H1 (cell line): ENCODE measurements around the gene ST3GAL2. TPM values are rescaled to one million over a fixed set of nuclear protein-coding genes. Genes with fewer than 3 reads are reported as not detected.
A peak's percentile ranks its signal among the peaks of the same experiment; 100 is the strongest.

ENCODE experiments used
- CTCF ChIA-PET: fragments of 300-600 bp; sonication (Branson Sonifier 250); formaldehyde crosslinking; loops from one replicate; lab custom pipeline; 2021; ENCODE audit not compliant: partially characterized antibody; lab: Charles Lee
- POLR2A ChIA-PET: fragments of 300-600 bp; sonication (Branson Sonifier 250); formaldehyde crosslinking; loops from one replicate; lab custom pipeline; 2021; ENCODE audit warnings: inconsistent platforms; ENCODE audit not compliant: partially characterized antibody; lab: Charles Lee
- DNase-seq, 2 experiments: peaks; one replicate each; pipeline versions ENCODE4 v3.0.0 to v3.0.0-alpha.2; 2010 to 2022; ENCODE audit warnings: low spot score in 2 of 2, low read depth in 1 of 2, mixed read lengths in 1 of 2
- FAIRE-seq: peaks from 2 replicates; lab custom pipeline; 2011; peaks lifted over from hg19 to GRCh38; lab: Jason Lieb, UNC
- H2AFZ ChIP-seq: 2 replicates; pipeline ENCODE4 v1.8.1; 2012; ENCODE audit warnings: low read length, inconsistent platforms
- H2AK5ac ChIP-seq: 2 replicates; pipeline ENCODE4 v1.6.1; 2013; ENCODE audit warnings: low read depth, low read length
- H2BK120ac ChIP-seq: replicated peaks from 2 replicates; pipeline ENCODE3; 2013; ENCODE audit warnings: low read depth, low read length, inconsistent platforms
- H2BK12ac ChIP-seq: 2 replicates; pipeline ENCODE4 v1.6.1; 2013; ENCODE audit warnings: low read depth, low read length
- H2BK15ac ChIP-seq: 2 replicates; pipeline ENCODE4 v1.6.1; 2013; ENCODE audit warnings: low read length
- H2BK20ac ChIP-seq: 2 replicates; pipeline ENCODE4 v1.6.1; 2013; ENCODE audit warnings: low read length
- H2BK5ac ChIP-seq: 2 replicates; pipeline ENCODE4 v1.6.1; 2013; ENCODE audit warnings: low read depth, low read length
- H3K14ac ChIP-seq: 2 replicates; pipeline ENCODE4 v1.6.1; 2013; ENCODE audit warnings: inconsistent platforms; ENCODE audit not compliant: insufficient read length
- H3K18ac ChIP-seq: 2 replicates; pipeline ENCODE4 v1.6.1; 2013; ENCODE audit warnings: low read length; ENCODE audit errors: extremely low read depth
- H3K23ac ChIP-seq: 2 replicates; pipeline ENCODE4 v1.6.1; 2013; ENCODE audit warnings: inconsistent platforms; ENCODE audit not compliant: insufficient read length
- H3K23me2 ChIP-seq: 2 replicates; pipeline ENCODE4 v1.6.1; 2013; ENCODE audit warnings: low read depth, low read length
- H3K27ac ChIP-seq: 2 replicates; pipeline ENCODE4 v1.6.1; 2011; ENCODE audit warnings: low read depth, low read length, inconsistent platforms
- H3K27me3 ChIP-seq, 4 experiments: replicated peaks in 1 of 4; 1 replicate in 1 of 4; 2 replicates in 3 of 4; pipeline versions ENCODE4 v1.6.1 to v1.8.1; 2011 to 2013; ENCODE audit warnings: low read length in 3 of 4, mild to moderate bottlenecking in 3 of 4, inconsistent platforms in 2 of 4, mixed read lengths in 2 of 4, moderate library complexity in 1 of 4; ENCODE audit not compliant: control insufficient read depth in 3 of 4, insufficient read depth in 3 of 4; ENCODE audit errors: extremely low read depth in 1 of 4
- H3K36me3 ChIP-seq, 4 experiments: 2 replicates each; pipeline versions ENCODE4 v1.6.1 to v1.8.1; 2011 to 2013; ENCODE audit warnings: mild to moderate bottlenecking in 4 of 4, low read length in 3 of 4, moderate library complexity in 2 of 4, control low read depth in 1 of 4, inconsistent platforms in 1 of 4; ENCODE audit not compliant: insufficient read depth in 4 of 4, control insufficient read depth in 2 of 4
- H3K4ac ChIP-seq: replicated peaks from 2 replicates; pipeline ENCODE3; 2013; ENCODE audit warnings: low read length, low read depth, mixed read lengths, inconsistent platforms; ENCODE audit not compliant: insufficient read length
- H3K4me1 ChIP-seq, 4 experiments: replicated peaks in 1 of 4; 1 replicate in 1 of 4; 2 replicates in 3 of 4; pipeline versions ENCODE4 v1.6.1 to v1.8.1; 2011 to 2013; ENCODE audit warnings: low read length in 3 of 4, inconsistent platforms in 2 of 4, mixed read lengths in 1 of 4; ENCODE audit not compliant: insufficient read depth in 4 of 4, control insufficient read depth in 3 of 4
- H3K4me2 ChIP-seq, 2 experiments: 2 replicates each; pipeline versions ENCODE4 v1.6.1 to v1.8.1; 2011 to 2013; ENCODE audit warnings: low read depth in 2 of 2, low read length in 2 of 2, control low read depth in 1 of 2, inconsistent platforms in 1 of 2, mild to moderate bottlenecking in 1 of 2; ENCODE audit not compliant: insufficient read depth in 1 of 2
- H3K4me3 ChIP-seq, 4 experiments: fragments of 200-600, 300-600 bp in 1 of 4; sonication (generic), shearing (Covaris generic), sonication (Bioruptor Twin) in 1 of 4; 2 replicates each; pipeline versions ENCODE4 v1.5.1 to v1.8.1; 2011 to 2016; ENCODE audit warnings: low read length in 4 of 4, low read depth in 3 of 4, control low read depth in 2 of 4, inconsistent platforms in 2 of 4, mild to moderate bottlenecking in 2 of 4, mixed read lengths in 1 of 4, moderate library complexity in 1 of 4; ENCODE audit not compliant: insufficient read depth in 2 of 4; ENCODE audit errors: extremely low read depth in 1 of 4
- H3K56ac ChIP-seq: replicated peaks from 2 replicates; pipeline ENCODE3; 2013; ENCODE audit warnings: low read depth, mild to moderate bottlenecking, mixed read lengths, low read length, inconsistent platforms; ENCODE audit not compliant: insufficient read length
- H3K79me1 ChIP-seq: 2 replicates; pipeline ENCODE4 v1.6.1; 2013; ENCODE audit warnings: low read depth, low read length, control low read depth
- H3K79me2 ChIP-seq, 2 experiments: 2 replicates each; pipeline versions ENCODE4 v1.6.1 to v1.8.1; 2012 to 2013; ENCODE audit warnings: low read length in 2 of 2, mild to moderate bottlenecking in 2 of 2, inconsistent platforms in 1 of 2; ENCODE audit not compliant: insufficient read depth in 2 of 2, control insufficient read depth in 1 of 2
- H3K9ac ChIP-seq, 4 experiments: replicated peaks in 1 of 4; 1 replicate in 1 of 4; 2 replicates in 3 of 4; pipeline versions ENCODE4 v1.6.1 to v1.8.1; 2011 to 2013; ENCODE audit warnings: low read depth in 3 of 4, low read length in 3 of 4, control low read depth in 2 of 4, mild to moderate bottlenecking in 2 of 4, moderate library complexity in 2 of 4, inconsistent platforms in 1 of 4; ENCODE audit errors: extremely low read depth in 1 of 4
- H3K9me3 ChIP-seq, 2 experiments: 2 replicates each; pipeline versions ENCODE4 v1.6.1 to v1.8.1; 2012 to 2013; ENCODE audit warnings: mild to moderate bottlenecking in 2 of 2, moderate library complexity in 2 of 2, control low read depth in 1 of 2, inconsistent platforms in 1 of 2, low read depth in 1 of 2, low read length in 1 of 2, mixed read lengths in 1 of 2; ENCODE audit not compliant: insufficient read depth in 2 of 2
- H4K20me1 ChIP-seq, 2 experiments: replicated peaks in 1 of 2; 2 replicates each; pipeline versions ENCODE3 to v1.8.1; 2011 to 2013; ENCODE audit warnings: inconsistent platforms in 2 of 2, low read length in 2 of 2, mild to moderate bottlenecking in 1 of 2; ENCODE audit not compliant: insufficient read depth in 2 of 2, control insufficient read depth in 1 of 2
- H4K5ac ChIP-seq: 2 replicates; pipeline ENCODE4 v1.6.1; 2013; ENCODE audit warnings: low read length, low read depth, mixed read lengths, inconsistent platforms; ENCODE audit not compliant: insufficient read length
- H4K8ac ChIP-seq: 2 replicates; pipeline ENCODE4 v1.8.0; 2013; ENCODE audit warnings: mild to moderate bottlenecking, moderate library complexity, low read length, inconsistent platforms; ENCODE audit not compliant: insufficient read depth; ENCODE audit errors: extremely low read depth
- H4K91ac ChIP-seq: replicated peaks from 2 replicates; pipeline ENCODE3; 2013; ENCODE audit warnings: low read length, mixed read lengths, inconsistent platforms; ENCODE audit not compliant: insufficient read length
- KDM1A ChIP-seq: fragments of 200-600, 300-600 bp; sonication (generic); IDR thresholded peaks from 2 replicates; pipeline ENCODE4 v1.7.1; 2016; ENCODE audit warnings: mild to moderate bottlenecking, low read length, borderline replicate concordance
- WGBS, 2 experiments: shearing (Covaris generic) in 1 of 2; methylation state at CpG; one replicate each; pipeline versions ENCODE4 v1.1.6 to v1.1.7; 2013 to 2015; ENCODE audit warnings: low lambda C conversion rate in 2 of 2, mixed read lengths in 2 of 2, inconsistent platforms in 1 of 2, low coverage in 1 of 2, missing lambda C conversion rate in 1 of 2; ENCODE audit not compliant: insufficient replicate concordance in 2 of 2, insufficient coverage in 1 of 2, insufficient read length in 1 of 2; ENCODE audit errors: extremely low coverage in 1 of 2, missing lambda C conversion rate in 1 of 2; 5-methylcytosine and 5-hydroxymethylcytosine counted together
- polyA plus RNA-seq, 7 experiments: library from polyadenylated mRNA; depleted of rRNA in 3 of 7; stranded (reverse) in 5 of 7; unstranded in 2 of 7; fragments of >200 nt in 5 of 7; fragments of 200-250 nt in 2 of 7; gene quantifications; 1 replicate in 5 of 7; 2 replicates in 1 of 7; 4 replicates in 1 of 7; pipeline versions ENCODE4 v1.2.1 to v1.2.3, GENCODE V29; 2011 to 2013; ENCODE audit warnings: missing spikeins in 2 of 7, mixed read lengths in 2 of 7
- total RNA-seq: library from RNA; stranded (reverse); fragmentation: NEBNext Ultra II Directional; extraction: Animal tissue kit (Norgen Biotek cat#: 25700); gene quantifications from 2 replicates; pipeline ENCODE4 v1.2.1, GENCODE V29; 2021
- TF ChIP-seq, protein P1 (sequence below): IDR thresholded peaks from 2 replicates; pipeline ENCODE4 v1.6.1; 2012; ENCODE audit warnings: inconsistent platforms

The ST3GAL2 gene
- total and polyA plus RNA-seq, 2 of the 8 experiments (the other 6 are each of a cell fraction or from before 2014, with no cell fraction given), result 14.4 to 39.7 TPM

DNA sequence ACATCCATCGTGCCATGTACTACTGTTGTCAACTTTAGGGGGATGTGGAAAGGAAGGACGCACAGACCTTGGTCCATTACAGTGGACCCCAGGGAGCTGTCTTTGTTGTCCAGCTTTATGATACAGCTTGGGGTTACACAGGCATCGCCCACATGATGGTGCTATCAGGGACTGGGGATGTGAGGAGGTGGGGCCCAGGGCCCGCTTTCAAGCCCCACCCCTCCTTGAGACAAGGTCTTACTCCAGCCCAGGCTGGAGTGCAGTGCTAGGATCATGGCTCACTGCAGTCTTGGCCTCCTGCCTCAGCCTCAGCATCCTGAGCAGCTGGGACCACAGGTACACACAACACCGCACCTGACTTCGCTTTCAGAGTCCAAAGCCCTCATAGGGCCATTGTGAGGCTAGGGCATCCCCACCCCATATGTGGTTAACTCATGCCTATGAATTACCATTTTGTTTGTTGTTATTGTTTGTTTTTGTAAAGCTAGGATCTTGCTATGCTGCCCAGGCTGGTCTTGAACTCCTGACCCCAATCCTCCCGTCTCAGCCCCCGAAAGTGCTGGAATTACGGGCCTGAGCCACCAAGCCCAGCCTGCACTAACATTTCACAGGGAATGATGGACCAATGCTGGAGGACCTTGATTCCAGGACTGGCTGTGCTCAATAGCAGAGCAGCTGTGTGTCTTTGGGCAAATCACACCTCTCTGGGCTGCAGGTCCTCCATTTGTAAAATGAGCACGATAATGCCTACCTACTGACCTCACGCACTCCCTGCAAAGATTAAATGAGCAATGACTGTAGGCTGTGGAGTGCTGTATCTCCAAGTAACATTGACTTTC, 17.2 kb downstream of the ST3GAL2 start:
- 94% methylated on average over 11 of the region's 11 CpGs; no CpG with 5 or more reads in 1 of the 2 experiments for WGBS, 2 experiments
- ChIA-PET POLR2A (interaction anchor here (0.6 to 1.8 kb wide), 5 partner anchors 11 to 40 kb away, joined by 3 to 5 read pairs (median 4); partner anchors contain the start of gene ST3GAL2), CTCF (interaction anchor here (0.6 to 2.8 kb wide), 9 partner anchors 11 to 233 kb away, joined by 3 to 11 read pairs (median 4); partner anchors contain the start of gene ST3GAL2)
- DNase-seq, result no peak
- peak overlapping the region in 2 of 4 experiments; percentile 8 to 18; a peak in 1 of 7 replicates for H3K9ac ChIP-seq
- peaks cover 6 to 23% of the 10 kb centered on the region in 2 experiments for H4K20me1 ChIP-seq
- H4K8ac ChIP-seq, result no peak overlapping the region; the same call in 1 of the 2 replicates
- no peak overlapping the region; the same call in 1 of the 2 replicates for H2BK15ac ChIP-seq
- H3K14ac ChIP-seq, result no peak overlapping the region
- H2AK5ac ChIP-seq, result no peak overlapping the region
- no peaks in the 10 kb centered on the region for H3K23me2 ChIP-seq
- H2BK120ac ChIP-seq, result no peak overlapping the region
- no peak overlapping the region for H4K91ac ChIP-seq
- no peak overlapping the region for H2BK5ac ChIP-seq
- H2AFZ ChIP-seq, result no peak overlapping the region
- 0 out of 2 replicates have a peak, but pooled peaks have one; percentile 16 for TF ChIP-seq KDM1A
- TF ChIP-seq, protein P1, sequence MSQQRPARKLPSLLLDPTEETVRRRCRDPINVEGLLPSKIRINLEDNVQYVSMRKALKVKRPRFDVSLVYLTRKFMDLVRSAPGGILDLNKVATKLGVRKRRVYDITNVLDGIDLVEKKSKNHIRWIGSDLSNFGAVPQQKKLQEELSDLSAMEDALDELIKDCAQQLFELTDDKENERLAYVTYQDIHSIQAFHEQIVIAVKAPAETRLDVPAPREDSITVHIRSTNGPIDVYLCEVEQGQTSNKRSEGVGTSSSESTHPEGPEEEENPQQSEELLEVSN, result no peak
- no peaks in the 10 kb centered on the region for H3K27me3 ChIP-seq
- peak overlapping the region; percentile 1; the same call in 1 of the 2 replicates for H2BK12ac ChIP-seq
- no peak overlapping the region for H3K56ac ChIP-seq
- no peak overlapping the region for H3K27ac ChIP-seq
- FAIRE-seq, result no peak
- H3K4me3 ChIP-seq, result no peak overlapping the region
- H3K36me3 ChIP-seq, result no peaks in the 10 kb centered on the region
- H4K5ac ChIP-seq, result no peak overlapping the region
- H3K18ac ChIP-seq, result no peak overlapping the region
- no peak overlapping the region for H3K23ac ChIP-seq
- H3K79me1 ChIP-seq, result peaks cover 18% of the 10 kb centered on the region
- H3K4ac ChIP-seq, result no peak overlapping the region
- H3K4me1 ChIP-seq, result peaks cover 0 to 28% (median 20%) of the 10 kb centered on the region in 4 experiments; a peak in 6 of 7 replicates
- no peak overlapping the region for H3K4me2 ChIP-seq
- no peaks in the 10 kb centered on the region for H3K9me3 ChIP-seq
- no peak overlapping the region for H2BK20ac ChIP-seq
- peaks cover 0 to 67% of the 10 kb centered on the region in 2 experiments; a peak in 2 of 4 replicates for H3K79me2 ChIP-seq
